Keratinocyte (primary cell): ENCODE measurements around the gene DIO3. TPM values are rescaled to one million over a fixed set of nuclear protein-coding genes. Genes with fewer than 3 reads are reported as not detected.

Experiments used
- DNase-seq: peaks from one replicate; pipeline ENCODE4 v3.0.0-alpha.2; 2011; ENCODE audit warnings: low read depth, missing footprints, low spot score
- FAIRE-seq: peaks from 2 replicates; lab custom pipeline; 2011; peaks lifted over from hg19 to GRCh38; lab: Jason Lieb, UNC
- H2AFZ ChIP-seq: 2 replicates; pipeline ENCODE4 v1.6.0; 2012; ENCODE audit warnings: low read length, control low read depth, inconsistent platforms; ENCODE audit not compliant: control insufficient read depth
- H3K27ac ChIP-seq: 2 replicates; pipeline ENCODE4 v1.5.1; 2011; ENCODE audit warnings: low read length; ENCODE audit not compliant: control insufficient read depth, insufficient read depth
- H3K27me3 ChIP-seq: 3 replicates; pipeline ENCODE4 v1.6.0; 2011; ENCODE audit warnings: low read length; ENCODE audit not compliant: control insufficient read depth, insufficient read depth; ENCODE audit errors: extremely low read depth
- H3K36me3 ChIP-seq, 2 experiments: 2 replicates in 1 of 2; 3 replicates in 1 of 2; pipeline ENCODE4 v1.5.1; 2011; ENCODE audit warnings: low read length in 2 of 2, mild to moderate bottlenecking in 1 of 2; ENCODE audit not compliant: control insufficient read depth in 2 of 2, insufficient read depth in 2 of 2; ENCODE audit errors: extremely low read depth in 1 of 2
- H3K4me1 ChIP-seq: 3 replicates; pipeline ENCODE4 v1.5.1; 2011; ENCODE audit warnings: low read length; ENCODE audit not compliant: control insufficient read depth, insufficient read depth; ENCODE audit errors: extremely low read depth
- H3K4me2 ChIP-seq: 3 replicates; pipeline ENCODE4 v1.6.0; 2011; ENCODE audit warnings: low read depth, low read length; ENCODE audit not compliant: control insufficient read depth, insufficient read depth; ENCODE audit errors: extremely low read depth
- H3K4me3 ChIP-seq, 3 experiments: fragments of 200-600 bp in 1 of 3; sonication (generic) in 1 of 3; 2 replicates in 2 of 3; 3 replicates in 1 of 3; pipeline ENCODE4 v1.5.1; 2011 to 2016; ENCODE audit warnings: low read length in 3 of 3, mild to moderate bottlenecking in 3 of 3, control low read depth in 2 of 3, inconsistent platforms in 1 of 3, low read depth in 1 of 3, mixed read lengths in 1 of 3, mixed run types in 1 of 3, moderate library complexity in 1 of 3; ENCODE audit not compliant: control insufficient read depth in 2 of 3, insufficient read depth in 2 of 3; ENCODE audit errors: extremely low read depth in 1 of 3
- H3K79me2 ChIP-seq: 2 replicates; pipeline ENCODE4 v1.6.0; 2012; ENCODE audit warnings: low read length; ENCODE audit not compliant: control insufficient read depth, insufficient read depth
- H3K9ac ChIP-seq: 3 replicates; pipeline ENCODE4 v1.6.0; 2011; ENCODE audit warnings: low read length; ENCODE audit not compliant: control insufficient read depth, insufficient read depth; ENCODE audit errors: extremely low read depth
- H3K9me1 ChIP-seq: 3 replicates; pipeline ENCODE4 v1.6.0; 2011; ENCODE audit warnings: low read length; ENCODE audit not compliant: control insufficient read depth, insufficient read depth; ENCODE audit errors: extremely low read depth
- H3K9me3 ChIP-seq: 2 replicates; pipeline ENCODE4 v1.5.1; 2012; ENCODE audit warnings: low read depth, low read length; ENCODE audit not compliant: control insufficient read depth
- H4K20me1 ChIP-seq: 3 replicates; pipeline ENCODE4 v1.6.0; 2011; ENCODE audit warnings: low read length; ENCODE audit not compliant: control insufficient read depth, insufficient read depth; ENCODE audit errors: extremely low read depth
- EZH2 ChIP-seq: IDR thresholded peaks from one replicate; pipeline ENCODE4 v1.6.1; 2012; ENCODE audit warnings: inconsistent platforms, mild to moderate bottlenecking, low read length, moderate library complexity
- dilution Hi-C: fragments of 300-500 bp; cut with MboI; formaldehyde crosslinking; loops from one replicate; pipeline ENCODE4 v1.7.0; 2020; ENCODE audit warnings: low sequenced_read_pairs; ENCODE audit not compliant: extremely low pct_ligation_motif_present
- polyA plus RNA-seq, 5 experiments: library from polyadenylated mRNA; depleted of rRNA in 3 of 5; stranded (reverse) in 3 of 5; stranded (forward) in 1 of 5; unstranded in 1 of 5; fragments of >200 nt; gene quantifications; 1 replicate in 1 of 5; 2 replicates in 3 of 5; 3 replicates in 1 of 5; pipeline versions ENCODE4 v1.2.1 to v1.2.3, GENCODE V29; 2011 to 2012; ENCODE audit warnings: missing spikeins in 2 of 5, low read depth in 1 of 5, low replicate concordance in 1 of 5
- TF ChIP-seq, protein P1 (sequence below), 3 experiments: IDR thresholded peaks in 1 of 3; conservative IDR thresholded peaks in 1 of 3; optimal IDR thresholded peaks in 1 of 3; 2 replicates in 2 of 3; 3 replicates in 1 of 3; pipeline versions ENCODE3 to v1.5.1; 2011; ENCODE audit warnings: low read length in 3 of 3, mild to moderate bottlenecking in 3 of 3, moderate library complexity in 2 of 3, control low read depth in 1 of 3, inconsistent platforms in 1 of 3; ENCODE audit not compliant: insufficient read depth in 2 of 3; ENCODE audit errors: extremely low read depth in 1 of 3

DIO3 gene
- polyA plus RNA-seq, 1 donor (not counting 4 experiments of a cell fraction or from before 2014, with no cell fraction given): not detected

DNA sequence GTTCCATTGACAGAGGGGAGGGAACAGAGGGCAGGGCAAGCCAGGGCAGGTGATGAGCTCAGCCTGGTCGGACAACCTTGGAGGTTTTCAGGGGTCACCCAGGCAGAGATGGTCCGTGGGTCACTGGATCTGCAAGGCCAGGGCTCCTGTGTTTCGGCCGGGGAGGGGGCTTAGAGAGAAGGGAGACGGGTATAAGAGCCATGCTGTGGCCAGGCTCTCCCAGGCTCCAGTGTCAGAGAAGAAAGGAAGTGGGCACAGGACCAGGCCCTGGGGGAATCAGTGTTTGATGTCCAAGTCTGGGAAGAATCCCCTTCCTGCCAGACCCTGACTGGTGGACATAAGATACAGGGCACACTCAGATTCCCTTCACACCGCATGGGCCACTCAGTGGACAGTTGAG, 36.9 kb downstream of the DIO3 start:
- no peaks in the 10 kb centered on the region for H3K36me3 ChIP-seq
- FAIRE-seq: no peak
- dilution Hi-C loops: no loop called here

DNA sequence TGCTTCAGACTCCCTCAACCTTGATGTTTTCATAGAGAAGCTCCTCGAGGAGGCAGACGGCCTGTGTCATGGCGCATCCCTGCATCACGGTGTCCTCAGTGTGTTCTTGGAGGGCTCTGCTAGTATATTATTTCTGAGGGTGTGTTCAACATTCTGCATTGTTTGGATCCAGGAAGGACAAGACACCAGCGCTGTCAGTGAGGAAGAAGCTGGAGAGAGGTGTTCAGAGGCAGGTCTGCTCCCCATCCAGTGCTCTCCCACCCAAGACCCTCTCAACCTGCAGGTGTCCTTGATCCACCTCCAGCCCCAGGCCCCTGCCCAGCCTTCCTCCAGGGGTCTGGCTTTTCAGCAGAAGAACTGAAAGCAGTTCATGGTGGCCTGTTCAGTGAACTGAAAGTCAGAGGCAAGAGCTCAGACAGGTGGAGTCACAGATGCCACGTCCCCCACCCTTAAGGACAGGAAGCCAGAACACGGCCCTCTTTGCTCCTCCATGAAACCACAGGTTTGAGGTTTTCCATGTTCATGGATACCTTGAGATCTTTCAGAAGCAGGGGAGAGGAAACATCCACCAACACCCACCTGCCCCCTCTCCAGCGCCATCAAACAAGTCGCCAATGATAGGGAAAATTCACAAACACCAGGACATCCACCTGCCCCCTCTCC, 37.4 kb downstream of the DIO3 start:
- dilution Hi-C loops: no loop called here
- no peak for FAIRE-seq
- Histone ChIP-seq H2AFZ (no peak overlapping the region), H3K27me3 (no peaks in the 10 kb centered on the region), H3K36me3 (no peaks in the 10 kb centered on the region), H3K9ac (no peak overlapping the region), H3K9me3 (no peaks in the 10 kb centered on the region), H3K9me1 (no peaks in the 10 kb centered on the region), H4K20me1 (no peaks in the 10 kb centered on the region), H3K4me2 (no peak overlapping the region), H3K4me3 (no peak overlapping the region), H3K27ac (no peak overlapping the region), H3K79me2 (no peaks in the 10 kb centered on the region), H3K4me1 (no peaks in the 10 kb centered on the region)
- DNase-seq: no peak
- TF ChIP-seq, protein P1, sequence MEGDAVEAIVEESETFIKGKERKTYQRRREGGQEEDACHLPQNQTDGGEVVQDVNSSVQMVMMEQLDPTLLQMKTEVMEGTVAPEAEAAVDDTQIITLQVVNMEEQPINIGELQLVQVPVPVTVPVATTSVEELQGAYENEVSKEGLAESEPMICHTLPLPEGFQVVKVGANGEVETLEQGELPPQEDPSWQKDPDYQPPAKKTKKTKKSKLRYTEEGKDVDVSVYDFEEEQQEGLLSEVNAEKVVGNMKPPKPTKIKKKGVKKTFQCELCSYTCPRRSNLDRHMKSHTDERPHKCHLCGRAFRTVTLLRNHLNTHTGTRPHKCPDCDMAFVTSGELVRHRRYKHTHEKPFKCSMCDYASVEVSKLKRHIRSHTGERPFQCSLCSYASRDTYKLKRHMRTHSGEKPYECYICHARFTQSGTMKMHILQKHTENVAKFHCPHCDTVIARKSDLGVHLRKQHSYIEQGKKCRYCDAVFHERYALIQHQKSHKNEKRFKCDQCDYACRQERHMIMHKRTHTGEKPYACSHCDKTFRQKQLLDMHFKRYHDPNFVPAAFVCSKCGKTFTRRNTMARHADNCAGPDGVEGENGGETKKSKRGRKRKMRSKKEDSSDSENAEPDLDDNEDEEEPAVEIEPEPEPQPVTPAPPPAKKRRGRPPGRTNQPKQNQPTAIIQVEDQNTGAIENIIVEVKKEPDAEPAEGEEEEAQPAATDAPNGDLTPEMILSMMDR (optimal IDR thresholded peaks at IDR 0.05 in 1 of 3, IDR thresholded peaks at IDR 0.05 in 1 of 3, conservative IDR thresholded peaks at IDR 0.05 in 1 of 3; ENCODE audit: extremely low read depth in 1 of 3, insufficient read depth in 2 of 3, low read length in 3 of 3): no peak
- TF ChIP-seq EZH2: no peak

More for the DNA sequence above, 36.9 kb downstream of the DIO3 start:
- Histone ChIP-seq H3K4me3 (no peak overlapping the region), H4K20me1 (no peaks in the 10 kb centered on the region), H3K4me2 (no peak overlapping the region), H3K4me1 (no peaks in the 10 kb centered on the region), H3K27ac (no peak overlapping the region), H3K9me1 (no peaks in the 10 kb centered on the region), H3K9me3 (no peaks in the 10 kb centered on the region), H2AFZ (no peak overlapping the region), H3K9ac (no peak overlapping the region), H3K79me2 (no peaks in the 10 kb centered on the region), H3K27me3 (no peaks in the 10 kb centered on the region)
- no peak for TF ChIP-seq EZH2
- TF ChIP-seq, protein P1 (optimal IDR thresholded peaks at IDR 0.05 in 1 of 3, IDR thresholded peaks at IDR 0.05 in 1 of 3, conservative IDR thresholded peaks at IDR 0.05 in 1 of 3; ENCODE audit: extremely low read depth in 1 of 3, insufficient read depth in 2 of 3, low read length in 3 of 3): no peak
- no peak for DNase-seq
